GM18505 (cell line): ENCODE results near the gene SLC8A2.
"Not testable (repeated sequence)": the region's sequence is repeated elsewhere in the genome, so short reads cannot be mapped to it uniquely, and the experiment has no call there.

Experiments
- ATAC-seq: cut with Tn5 transposase; IDR thresholded peaks from one replicate; pipeline ENCODE4 v1.9.1; 2021; ENCODE audit not compliant: unreplicated experiment
- POLR2A ChIP-seq: IDR thresholded peaks from 4 replicates; pipeline ENCODE4 v1.6.1; 2011; ENCODE audit warnings: borderline replicate concordance; ENCODE audit not compliant: insufficient read depth, insufficient read length; ENCODE audit errors: extremely low read depth

The SLC8A2 gene

GRCh38 chr19:47405854-47406417, 65.8 kb downstream of the SLC8A2 start:
- no peak for ATAC-seq
- no peak for TF ChIP-seq POLR2A

- TF ChIP-seq POLR2A = no peak
- no peak for ATAC-seq
Observed at GRCh38 chr19:47405197-47405550, 66.5 kb downstream of the SLC8A2 start.

- ATAC-seq = no peak
- no peak for TF ChIP-seq POLR2A
Observed at GRCh38 chr19:47404334-47405196, 67.1 kb downstream of the SLC8A2 start.

GRCh38 chr19:47402504-47402903, 69.2 kb downstream of the SLC8A2 start:
- no peak for TF ChIP-seq POLR2A
- no peak for ATAC-seq

- TF ChIP-seq POLR2A = no peak
- no peak for ATAC-seq
Observed at GRCh38 chr19:47398707-47399597, 72.7 kb downstream of the SLC8A2 start.

- ATAC-seq = no peak
- no peak for TF ChIP-seq POLR2A
Observed at GRCh38 chr19:47391510-47392223, 80.0 kb downstream of the SLC8A2 start.

- ATAC-seq = no peak
- no peak for TF ChIP-seq POLR2A
Observed at GRCh38 chr19:47390533-47391488, 80.9 kb downstream of the SLC8A2 start.

GRCh38 chr19:47389150-47389556, 82.5 kb downstream of the SLC8A2 start:
- no peak for ATAC-seq
- TF ChIP-seq POLR2A = no peak

GRCh38 chr19:47388721-47389120, 83.0 kb downstream of the SLC8A2 start:
- ATAC-seq = not testable (repeated sequence)

GRCh38 chr19:47387623-47388022, 84.1 kb downstream of the SLC8A2 start:
- ATAC-seq = not testable (repeated sequence)

GRCh38 chr19:47386582-47386981, 85.1 kb downstream of the SLC8A2 start:
- not testable (repeated sequence) for ATAC-seq

GRCh38 chr19:47384533-47384932, 87.2 kb downstream of the SLC8A2 start:
- not testable (repeated sequence) for ATAC-seq

- ATAC-seq = not testable (repeated sequence)
Observed at GRCh38 chr19:47383890-47384289, 87.8 kb downstream of the SLC8A2 start.
